ENCODE results near the gene RAB1A.

RAB1A gene

GRCh38 chr2:65113229-65113628 lies 16.7 kb downstream of the RAB1A start:
- TF ChIP-seq CTCF (IDR thresholded peaks at IDR 0.05; ENCODE audit: low read depth, low read length, missing control alignments), result no peak
- no peak for DNase-seq (ENCODE audit: low read depth)
- in situ Hi-C loops (cut with HindIII; ENCODE audit: low sequenced_read_pairs), result no loop called here
- H3K4me3 ChIP-seq (ENCODE audit: low read depth, low read length), result no peak overlapping the region

- no peak overlapping the region for H3K4me3 ChIP-seq (ENCODE audit: low read depth, low read length)
- no peak for TF ChIP-seq CTCF (IDR thresholded peaks at IDR 0.05; ENCODE audit: low read depth, low read length, missing control alignments)
- in situ Hi-C loops (cut with HindIII; ENCODE audit: low sequenced_read_pairs), result no loop called here
- DNase-seq (ENCODE audit: low read depth), result no peak
Observed at GRCh38 chr2:65112633-65113032, 17.3 kb downstream of the RAB1A start.

- no peak for DNase-seq (ENCODE audit: low read depth)
- no peak for TF ChIP-seq CTCF (IDR thresholded peaks at IDR 0.05; ENCODE audit: low read depth, low read length, missing control alignments)
- H3K4me3 ChIP-seq (ENCODE audit: low read depth, low read length), result no peak overlapping the region
- in situ Hi-C loops (cut with HindIII; ENCODE audit: low sequenced_read_pairs), result no loop called here
Observed at GRCh38 chr2:65108780-65109179, 21.1 kb downstream of the RAB1A start.

- in situ Hi-C loops (cut with HindIII; ENCODE audit: low sequenced_read_pairs), result no loop called here
- no peak for DNase-seq (ENCODE audit: low read depth)
- TF ChIP-seq CTCF (IDR thresholded peaks at IDR 0.05; ENCODE audit: low read depth, low read length, missing control alignments), result no peak
- no peak overlapping the region for H3K4me3 ChIP-seq (ENCODE audit: low read depth, low read length)
Observed at GRCh38 chr2:65107530-65107929, 22.4 kb downstream of the RAB1A start.

GRCh38 chr2:65103013-65103715 lies 26.7 kb downstream of the RAB1A start:
- DNase-seq (ENCODE audit: low read depth), result no peak
- in situ Hi-C loops (cut with HindIII; ENCODE audit: low sequenced_read_pairs), result no loop called here
- H3K4me3 ChIP-seq (ENCODE audit: low read depth, low read length), result no peak overlapping the region
- TF ChIP-seq CTCF (IDR thresholded peaks at IDR 0.05; ENCODE audit: low read depth, low read length, missing control alignments), result no peak

GRCh38 chr2:65101071-65101470 lies 28.8 kb downstream of the RAB1A start:
- DNase-seq (ENCODE audit: low read depth), result no peak
- no peak for TF ChIP-seq CTCF (IDR thresholded peaks at IDR 0.05; ENCODE audit: low read depth, low read length, missing control alignments)
- H3K4me3 ChIP-seq (ENCODE audit: low read depth, low read length), result no peak overlapping the region
- in situ Hi-C loops (cut with HindIII; ENCODE audit: low sequenced_read_pairs), result no loop called here

Data from astrocyte of the cerebellum (primary cell).